GM18861 (cell line): ENCODE results near the gene CDON.

ENCODE experiments used
- ATAC-seq: cut with Tn5 transposase; IDR thresholded peaks from one replicate; pipeline ENCODE4 v1.9.1; 2021; ENCODE audit not compliant: unreplicated experiment

Gene CDON

DNA sequence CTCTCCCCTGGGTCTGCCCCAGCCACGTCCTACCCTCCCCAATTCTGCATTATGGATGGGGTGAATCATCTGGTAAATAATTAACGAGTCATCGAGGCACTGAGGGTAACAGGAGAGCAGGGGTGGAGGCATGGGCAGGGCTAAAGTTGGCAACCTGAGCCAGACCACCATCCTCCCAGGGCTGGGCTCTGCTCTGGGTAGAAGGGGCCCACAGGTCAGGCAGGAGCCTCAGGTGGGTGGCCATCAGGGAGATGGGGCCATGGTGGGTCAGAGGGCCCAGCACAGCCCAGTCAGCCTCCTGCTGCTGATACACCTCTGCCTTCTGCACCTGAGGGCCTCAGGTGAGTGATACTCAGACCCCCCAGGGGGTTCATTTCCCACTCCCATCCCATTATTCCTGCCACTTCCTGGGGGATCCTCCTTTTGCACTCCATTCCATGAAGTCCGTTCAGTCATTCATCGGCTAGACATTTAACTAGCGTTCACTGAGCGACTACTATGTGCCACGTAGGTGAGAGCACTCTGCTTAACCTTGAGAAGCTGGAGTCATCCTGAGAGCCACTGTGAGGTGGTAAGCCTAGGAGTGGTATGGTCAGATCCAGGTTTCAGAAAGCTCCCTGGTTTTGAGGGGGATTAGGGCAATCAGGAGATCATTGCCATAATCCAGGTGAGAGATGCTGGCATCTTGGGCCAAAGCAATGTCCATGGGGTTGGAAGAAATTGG lies 116.7 kb downstream of the CDON start, which contains the start of gene VSIG10L2:
Gene VSIG10L2 (plus strand): TSS at position 248 of the 724 bp plus-strand sequence. CDS start 12 bp downstream, at position 260.
- ATAC-seq: no peak

GRCh38 chr11:125945011-125945796 lies 117.5 kb downstream of the CDON start:
- no peak for ATAC-seq

- no peak for ATAC-seq
Measured at GRCh38 chr11:125944350-125945010, 118.2 kb downstream of the CDON start.

GRCh38 chr11:125943661-125944349 lies 118.9 kb downstream of the CDON start:
- ATAC-seq: no peak

- ATAC-seq: no peak
Measured at GRCh38 chr11:125942771-125943428, 119.8 kb downstream of the CDON start.

- ATAC-seq: no peak
Measured at GRCh38 chr11:125941619-125942611, 120.8 kb downstream of the CDON start.

GRCh38 chr11:125941267-125941618 lies 121.4 kb downstream of the CDON start:
- ATAC-seq: no peak

GRCh38 chr11:125940145-125940544 lies 122.5 kb downstream of the CDON start:
- ATAC-seq: no peak

DNA sequence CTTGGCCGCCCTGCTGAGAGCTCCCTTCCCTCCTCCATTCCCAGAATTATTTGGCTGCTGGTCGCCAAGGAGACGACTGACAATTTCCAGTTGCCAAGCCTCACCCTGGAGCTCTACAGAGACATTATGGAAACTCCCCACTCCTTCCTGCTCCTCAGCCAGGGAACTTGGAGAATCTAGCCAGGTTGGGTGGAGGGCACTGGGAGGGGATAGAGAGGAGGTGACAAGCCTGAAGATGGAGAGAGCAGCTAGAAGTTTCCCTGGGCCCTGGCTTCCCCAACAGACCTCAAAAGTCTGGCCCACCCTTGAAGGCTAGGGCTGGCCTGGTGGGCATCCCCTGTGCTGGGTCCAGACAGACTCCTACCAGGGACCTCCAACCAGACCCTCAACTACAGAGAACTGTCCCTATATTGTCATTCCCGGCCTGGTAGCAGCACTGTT lies 123.6 kb downstream of the CDON start:
- ATAC-seq: no peak

GRCh38 chr11:125938418-125938817 lies 124.2 kb downstream of the CDON start:
- ATAC-seq: no peak

GRCh38 chr11:125935618-125936199 lies 127.0 kb downstream of the CDON start:
- no peak for ATAC-seq

GRCh38 chr11:125935056-125935455 lies 127.6 kb downstream of the CDON start:
- no peak for ATAC-seq

- no peak for ATAC-seq
Measured at GRCh38 chr11:125934473-125934872, 128.2 kb downstream of the CDON start.

GRCh38 chr11:125933030-125933813 lies 129.4 kb downstream of the CDON start:
- no peak for ATAC-seq

GRCh38 chr11:125932301-125932700 lies 130.4 kb downstream of the CDON start:
- ATAC-seq: no peak

DNA sequence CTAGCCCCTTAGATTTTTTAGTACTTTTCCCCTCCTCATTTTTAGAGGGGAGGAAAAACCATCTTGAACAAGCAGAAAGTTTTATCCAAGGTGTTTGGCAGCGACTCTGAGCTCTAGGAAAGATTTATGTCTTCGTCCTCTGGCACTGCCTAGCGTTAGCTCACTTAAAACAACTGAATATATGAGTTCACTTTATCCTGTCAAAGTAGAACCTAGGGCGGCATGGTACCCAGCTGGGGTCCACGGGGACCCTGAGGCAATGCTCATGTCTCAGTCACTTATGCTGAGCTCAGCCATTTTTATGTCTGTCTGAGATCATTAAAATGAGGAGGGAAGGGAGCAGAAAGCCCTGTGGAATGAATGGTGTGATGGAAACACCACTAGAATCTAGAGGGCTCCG lies 131.0 kb downstream of the CDON start:
- ATAC-seq: no peak

- ATAC-seq: no peak
Measured at GRCh38 chr11:125931116-125931515, 131.6 kb downstream of the CDON start.

GRCh38 chr11:125930076-125930450 lies 132.6 kb downstream of the CDON start:
- no peak for ATAC-seq
